ENCODE data around the gene PCTP. TPM values are rescaled to one million over a fixed set of nuclear protein-coding genes. Genes with fewer than 3 reads are reported as not detected.

Gene PCTP
- polyA plus RNA-seq, 1 of the 3 experiments (the other 2 are of a cell fraction): 20.8 TPM

DNA sequence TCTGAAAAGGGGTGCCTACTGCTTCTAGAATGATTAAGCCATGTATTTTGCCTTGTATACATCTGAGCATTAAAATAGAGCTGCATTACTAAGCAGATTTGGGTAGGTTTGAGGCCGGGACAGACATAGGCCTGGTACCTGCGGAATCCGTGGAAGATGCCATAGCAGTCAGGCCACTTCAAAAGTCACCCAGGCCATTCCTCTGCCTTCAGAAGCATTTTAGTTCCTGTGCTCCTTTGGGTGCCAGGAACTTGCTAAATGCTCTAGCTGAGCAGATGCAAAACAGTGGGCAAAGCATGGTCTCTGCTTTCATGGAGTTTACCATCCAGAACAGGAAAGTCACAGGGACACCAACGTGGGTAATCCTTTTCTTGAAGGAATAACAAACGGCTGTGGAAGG is 22.5 kb upstream of the PCTP start:
- H2AFZ ChIP-seq (ENCODE audit: low read depth): peak overlapping the region; percentile 65; the same call in 1 of the 2 replicates

More for the DNA sequence above, 22.5 kb upstream of the PCTP start:
- Histone ChIP-seq H3K9me3 (no peaks in the 10 kb centered on the region), H4K20me1 (ENCODE audit: insufficient read depth) (no peaks in the 10 kb centered on the region), H3K27me3 (ENCODE audit: insufficient read depth) (no peaks in the 10 kb centered on the region), H3K4me3 (ENCODE audit: low read depth in 2 of 2, low read length in 1 of 2) (no peak overlapping the region), H3K36me3 (replicated peaks in 1 of 2; ENCODE audit: control insufficient read depth in 1 of 2, insufficient read depth in 2 of 2, low read length in 1 of 2) (no peaks in the 10 kb centered on the region), H3K79me2 (ENCODE audit: insufficient read depth) (no peaks in the 10 kb centered on the region), H3K9ac (no peak overlapping the region), H3K4me1 (ENCODE audit: control insufficient read depth in 1 of 2, insufficient read depth in 2 of 2, low read depth in 1 of 2, low read length in 1 of 2) (peaks cover 53 to 57% of the 10 kb centered on the region in 2 experiments), H3K4me2 (no peak overlapping the region), H3F3A (replicated peaks; ENCODE audit: insufficient read depth) (peaks cover 9% of the 10 kb centered on the region), H3K27ac (ENCODE audit: low read depth in 2 of 2, low read length in 1 of 2) (no peak overlapping the region), H3K9me2 (no peaks in the 10 kb centered on the region)
- POLR2A ChIA-PET: no interaction called here
- CTCF ChIA-PET: interaction anchor here (0.8 to 12.7 kb wide), 7 partner anchors 9 to 202 kb away, joined by 3 to 246 read pairs (median 4); no protein-coding TSS in a partner anchor
- DNase-seq: no peak
- TF ChIP-seq CHD2 (IDR thresholded peaks at IDR 0.05; ENCODE audit: low read length, partially characterized antibody): no peak
- TF ChIP-seq MEF2A (IDR thresholded peaks at IDR 0.05; ENCODE audit: borderline replicate concordance, low read depth): no peak
- no peak for TF ChIP-seq RCOR1 (IDR thresholded peaks at IDR 0.05; ENCODE audit: low read length)
- TF ChIP-seq RFX5 (IDR thresholded peaks at IDR 0.05; ENCODE audit: low read length): no peak
- TF ChIP-seq, protein P1, sequence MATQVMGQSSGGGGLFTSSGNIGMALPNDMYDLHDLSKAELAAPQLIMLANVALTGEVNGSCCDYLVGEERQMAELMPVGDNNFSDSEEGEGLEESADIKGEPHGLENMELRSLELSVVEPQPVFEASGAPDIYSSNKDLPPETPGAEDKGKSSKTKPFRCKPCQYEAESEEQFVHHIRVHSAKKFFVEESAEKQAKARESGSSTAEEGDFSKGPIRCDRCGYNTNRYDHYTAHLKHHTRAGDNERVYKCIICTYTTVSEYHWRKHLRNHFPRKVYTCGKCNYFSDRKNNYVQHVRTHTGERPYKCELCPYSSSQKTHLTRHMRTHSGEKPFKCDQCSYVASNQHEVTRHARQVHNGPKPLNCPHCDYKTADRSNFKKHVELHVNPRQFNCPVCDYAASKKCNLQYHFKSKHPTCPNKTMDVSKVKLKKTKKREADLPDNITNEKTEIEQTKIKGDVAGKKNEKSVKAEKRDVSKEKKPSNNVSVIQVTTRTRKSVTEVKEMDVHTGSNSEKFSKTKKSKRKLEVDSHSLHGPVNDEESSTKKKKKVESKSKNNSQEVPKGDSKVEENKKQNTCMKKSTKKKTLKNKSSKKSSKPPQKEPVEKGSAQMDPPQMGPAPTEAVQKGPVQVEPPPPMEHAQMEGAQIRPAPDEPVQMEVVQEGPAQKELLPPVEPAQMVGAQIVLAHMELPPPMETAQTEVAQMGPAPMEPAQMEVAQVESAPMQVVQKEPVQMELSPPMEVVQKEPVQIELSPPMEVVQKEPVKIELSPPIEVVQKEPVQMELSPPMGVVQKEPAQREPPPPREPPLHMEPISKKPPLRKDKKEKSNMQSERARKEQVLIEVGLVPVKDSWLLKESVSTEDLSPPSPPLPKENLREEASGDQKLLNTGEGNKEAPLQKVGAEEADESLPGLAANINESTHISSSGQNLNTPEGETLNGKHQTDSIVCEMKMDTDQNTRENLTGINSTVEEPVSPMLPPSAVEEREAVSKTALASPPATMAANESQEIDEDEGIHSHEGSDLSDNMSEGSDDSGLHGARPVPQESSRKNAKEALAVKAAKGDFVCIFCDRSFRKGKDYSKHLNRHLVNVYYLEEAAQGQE (IDR thresholded peaks at IDR 0.05; ENCODE audit: low read depth, low read length): no peak
- TF ChIP-seq, protein P2, sequence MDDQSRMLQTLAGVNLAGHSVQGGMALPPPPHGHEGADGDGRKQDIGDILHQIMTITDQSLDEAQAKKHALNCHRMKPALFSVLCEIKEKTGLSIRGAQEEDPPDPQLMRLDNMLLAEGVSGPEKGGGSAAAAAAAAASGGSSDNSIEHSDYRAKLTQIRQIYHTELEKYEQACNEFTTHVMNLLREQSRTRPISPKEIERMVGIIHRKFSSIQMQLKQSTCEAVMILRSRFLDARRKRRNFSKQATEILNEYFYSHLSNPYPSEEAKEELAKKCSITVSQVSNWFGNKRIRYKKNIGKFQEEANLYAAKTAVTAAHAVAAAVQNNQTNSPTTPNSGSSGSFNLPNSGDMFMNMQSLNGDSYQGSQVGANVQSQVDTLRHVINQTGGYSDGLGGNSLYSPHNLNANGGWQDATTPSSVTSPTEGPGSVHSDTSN (IDR thresholded peaks at IDR 0.05): no peak
- TF ChIP-seq SIN3A (IDR thresholded peaks at IDR 0.05; ENCODE audit: borderline replicate concordance, low read depth, low read length): no peak
- TF ChIP-seq, protein P3, sequence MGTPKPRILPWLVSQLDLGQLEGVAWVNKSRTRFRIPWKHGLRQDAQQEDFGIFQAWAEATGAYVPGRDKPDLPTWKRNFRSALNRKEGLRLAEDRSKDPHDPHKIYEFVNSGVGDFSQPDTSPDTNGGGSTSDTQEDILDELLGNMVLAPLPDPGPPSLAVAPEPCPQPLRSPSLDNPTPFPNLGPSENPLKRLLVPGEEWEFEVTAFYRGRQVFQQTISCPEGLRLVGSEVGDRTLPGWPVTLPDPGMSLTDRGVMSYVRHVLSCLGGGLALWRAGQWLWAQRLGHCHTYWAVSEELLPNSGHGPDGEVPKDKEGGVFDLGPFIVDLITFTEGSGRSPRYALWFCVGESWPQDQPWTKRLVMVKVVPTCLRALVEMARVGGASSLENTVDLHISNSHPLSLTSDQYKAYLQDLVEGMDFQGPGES (IDR thresholded peaks at IDR 0.05; ENCODE audit: low read depth, low read length): no peak
- no peak for TF ChIP-seq EZH2phosphoT487 (IDR thresholded peaks at IDR 0.05; ENCODE audit: borderline replicate concordance, low read depth)
- no peak for TF ChIP-seq GATA2 (CRISPR knock-in tag; IDR thresholded peaks at IDR 0.05)
- TF ChIP-seq CTCF (IDR thresholded peaks at IDR 0.05): no peak
- TF ChIP-seq EP300 (IDR thresholded peaks at IDR 0.05; ENCODE audit: borderline replicate concordance in 1 of 2, low read depth in 1 of 2, low read length in 1 of 2): no peak
- no peak for TF ChIP-seq RAD21 (IDR thresholded peaks at IDR 0.05; ENCODE audit: low read length)
- no peak for TF ChIP-seq GABPA (IDR thresholded peaks at IDR 0.05; ENCODE audit: low read depth)
- TF ChIP-seq FOSL2 (IDR thresholded peaks at IDR 0.05; ENCODE audit: borderline replicate concordance, low read depth): no peak
- TF ChIP-seq NFIC (IDR thresholded peaks at IDR 0.05; ENCODE audit: borderline replicate concordance): no peak
- TF ChIP-seq TCF12 (IDR thresholded peaks at IDR 0.05): no peak
- no peak for TF ChIP-seq FOXM1 (IDR thresholded peaks at IDR 0.05; ENCODE audit: low read depth)
- 94% methylated on average over 5 of the region's 5 CpGs for WGBS (ENCODE audit: low lambda C conversion rate)
